ENCODE results near the gene CRIP2. TPM values are rescaled to one million over a fixed set of nuclear protein-coding genes. Genes with fewer than 3 reads are reported as not detected.
A peak's percentile ranks its signal among the peaks of the same experiment; 100 is the strongest.

The CRIP2 gene
- total and polyA plus RNA-seq, 9 of the 15 experiments (the other 6 are each of a cell fraction or from before 2014, with no cell fraction given), result 0.18 to 2.0 (median 0.69) TPM; not detected in 1

GRCh38 chr14:105469456-105470349 lies 4.9 kb upstream of the CRIP2 start:
- Histone ChIP-seq H3K9ac (ENCODE audit: insufficient read depth in 1 of 2, low read depth in 2 of 2, low read length in 2 of 2) (no peak overlapping the region), H3K9me3 (replicated peaks; ENCODE audit: control insufficient read depth, insufficient read depth, low read depth, low read length) (no peaks in the 10 kb centered on the region), H4K20me1 (replicated peaks; ENCODE audit: control insufficient read depth, insufficient read depth, low read length) (no peaks in the 10 kb centered on the region; the same call in 1 of the 2 replicates), H3K36me3 (ENCODE audit: control insufficient read depth, insufficient read depth, low read length) (peaks cover 43% of the 10 kb centered on the region; the same call in 1 of the 3 replicates), H3K4me2 (ENCODE audit: insufficient read depth, low read length) (no peak overlapping the region), H3K27ac (ENCODE audit: extremely low read depth, low read depth, low read length) (no peak overlapping the region), H2AFZ (ENCODE audit: low read depth, low read length) (no peak overlapping the region), H3K27me3 (ENCODE audit: control insufficient read depth in 2 of 2, insufficient read depth in 2 of 2, low read length in 2 of 2) (no peaks in the 10 kb centered on the region), H3K4me3 (no peak overlapping the region), H3K4me1 (replicated peaks in 1 of 2; ENCODE audit: control insufficient read depth in 2 of 2, insufficient read depth in 2 of 2, low read length in 2 of 2) (peaks cover 0 to 68% of the 10 kb centered on the region in 2 experiments; a peak in 2 of 5 replicates), H3K79me2 (ENCODE audit: control insufficient read depth, insufficient read depth, low read length) (no peaks in the 10 kb centered on the region), H3K9me1 (ENCODE audit: control insufficient read depth, insufficient read depth, low read length) (no peaks in the 10 kb centered on the region)
- CTCF ChIA-PET (ENCODE audit: low intra/inter-chr PET ratio), result no interaction called here
- intact Hi-C loops (cut with micrococcal nuclease), result loop anchor here (10.0 kb wide), 1 partner anchor 55 kb away; the partner anchor contains the start of gene TMEM121
- no peak for FAIRE-seq
- TF ChIP-seq ZNF740 (CRISPR knock-in tag; IDR thresholded peaks at IDR 0.05), result peak; percentile 21; the same call in 1 of the 2 replicates
- TF ChIP-seq ZNF740 (tag; IDR thresholded peaks at IDR 0.05), result no peak
- TF ChIP-seq USF2 (CRISPR knock-in tag; IDR thresholded peaks at IDR 0.05), result no peak
- no peak for TF ChIP-seq HOMEZ (CRISPR knock-in tag; IDR thresholded peaks at IDR 0.05)
- peak; percentile 79 for TF ChIP-seq ZBTB33 (CRISPR knock-in tag; IDR thresholded peaks at IDR 0.05)
- WGBS (ENCODE audit: insufficient coverage, low coverage, missing lambda C conversion rate), result 82% methylated on average over 14 of the region's 54 CpGs
- no peak for ATAC-seq
- BruUV-seq (replicated peaks), result no TSS peak
- POLR2A ChIA-PET, result interaction anchor here (1.2 kb wide), 1 partner anchor 23 kb away, joined by 4 read pairs; no protein-coding TSS in a partner anchor
- DNase-seq (ENCODE audit: extremely low read depth in 1 of 4, low spot score in 3 of 4), result no peak
- in situ Hi-C loops (cut with MboI), result no loop called here
